ENCODE results near the gene SHISAL2B. TPM values are rescaled to one million over a fixed set of nuclear protein-coding genes. Genes with fewer than 3 reads are reported as not detected.

The SHISAL2B gene
- total RNA-seq, 1 donor from 2014 or later = not detected

DNA sequence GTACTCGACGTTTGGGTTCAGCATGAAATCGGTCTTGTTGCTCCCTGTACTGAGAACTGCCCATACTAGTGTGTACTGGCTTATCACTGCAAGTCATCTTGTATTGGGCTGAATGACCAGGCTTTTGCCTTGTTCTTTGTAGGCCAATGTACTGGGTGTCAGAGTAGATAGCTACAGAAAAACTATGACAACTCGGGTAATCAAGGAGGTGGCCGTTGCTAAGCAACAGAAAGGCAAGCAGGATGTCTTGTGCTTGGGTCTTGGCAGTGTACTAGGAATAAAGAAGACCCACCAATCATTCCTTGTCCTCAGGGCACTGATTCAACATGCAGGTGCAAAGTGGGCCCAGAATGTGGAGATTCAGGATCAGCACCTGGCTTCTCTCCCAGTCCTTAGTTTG lies 11.9 kb upstream of the SHISAL2B start:
- TF ChIP-seq, protein P1, sequence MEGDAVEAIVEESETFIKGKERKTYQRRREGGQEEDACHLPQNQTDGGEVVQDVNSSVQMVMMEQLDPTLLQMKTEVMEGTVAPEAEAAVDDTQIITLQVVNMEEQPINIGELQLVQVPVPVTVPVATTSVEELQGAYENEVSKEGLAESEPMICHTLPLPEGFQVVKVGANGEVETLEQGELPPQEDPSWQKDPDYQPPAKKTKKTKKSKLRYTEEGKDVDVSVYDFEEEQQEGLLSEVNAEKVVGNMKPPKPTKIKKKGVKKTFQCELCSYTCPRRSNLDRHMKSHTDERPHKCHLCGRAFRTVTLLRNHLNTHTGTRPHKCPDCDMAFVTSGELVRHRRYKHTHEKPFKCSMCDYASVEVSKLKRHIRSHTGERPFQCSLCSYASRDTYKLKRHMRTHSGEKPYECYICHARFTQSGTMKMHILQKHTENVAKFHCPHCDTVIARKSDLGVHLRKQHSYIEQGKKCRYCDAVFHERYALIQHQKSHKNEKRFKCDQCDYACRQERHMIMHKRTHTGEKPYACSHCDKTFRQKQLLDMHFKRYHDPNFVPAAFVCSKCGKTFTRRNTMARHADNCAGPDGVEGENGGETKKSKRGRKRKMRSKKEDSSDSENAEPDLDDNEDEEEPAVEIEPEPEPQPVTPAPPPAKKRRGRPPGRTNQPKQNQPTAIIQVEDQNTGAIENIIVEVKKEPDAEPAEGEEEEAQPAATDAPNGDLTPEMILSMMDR (IDR thresholded peaks at IDR 0.05; ENCODE audit: partially characterized antibody, unreplicated experiment) = no peak
- Mint-ChIP-seq H3K27me3 (ENCODE audit: unreplicated experiment) (no peaks in the 10 kb centered on the region), H3K4me3 (ENCODE audit: unreplicated experiment) (no peak overlapping the region), H3K36me3 (ENCODE audit: unreplicated experiment) (no peaks in the 10 kb centered on the region), H3K9me3 (ENCODE audit: unreplicated experiment) (no peaks in the 10 kb centered on the region), H3K27ac (ENCODE audit: unreplicated experiment) (no peak overlapping the region), H3K4me1 (ENCODE audit: low read depth, unreplicated experiment) (no peaks in the 10 kb centered on the region)
- DNase-seq = no peak

GRCh38 chr5:64680289-64680688 lies 10.0 kb upstream of the SHISAL2B start:
- no peak for DNase-seq
- Mint-ChIP-seq H3K27me3 (ENCODE audit: unreplicated experiment) (no peaks in the 10 kb centered on the region), H3K4me1 (ENCODE audit: low read depth, unreplicated experiment) (no peaks in the 10 kb centered on the region), H3K4me3 (ENCODE audit: unreplicated experiment) (no peak overlapping the region), H3K9me3 (ENCODE audit: unreplicated experiment) (no peaks in the 10 kb centered on the region), H3K36me3 (ENCODE audit: unreplicated experiment) (no peaks in the 10 kb centered on the region), H3K27ac (ENCODE audit: unreplicated experiment) (no peak overlapping the region)
- TF ChIP-seq, protein P1 (IDR thresholded peaks at IDR 0.05; ENCODE audit: partially characterized antibody, unreplicated experiment) = no peak

DNA sequence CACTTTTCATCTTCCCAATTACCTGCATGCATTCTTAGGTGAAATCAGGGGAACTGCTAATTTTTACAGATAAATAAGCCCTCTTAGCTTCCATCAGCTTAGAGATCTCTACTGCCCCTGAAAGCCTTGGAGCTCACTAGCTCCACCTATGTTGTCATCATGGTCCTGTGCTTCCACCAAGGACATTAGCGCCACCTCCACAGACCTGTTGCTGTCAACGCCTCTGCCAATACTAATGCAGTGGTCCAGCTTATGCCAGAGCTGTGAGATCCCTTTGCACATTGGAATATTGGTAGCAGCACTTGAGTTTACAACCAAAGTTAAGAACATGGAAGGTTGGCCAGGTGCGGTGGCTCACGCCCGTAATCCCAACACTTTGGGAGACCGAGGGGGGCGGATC lies 7.7 kb upstream of the SHISAL2B start:
- TF ChIP-seq, protein P1 (IDR thresholded peaks at IDR 0.05; ENCODE audit: partially characterized antibody, unreplicated experiment) = no peak
- H3K27me3 Mint-ChIP-seq (ENCODE audit: unreplicated experiment) = no peaks in the 10 kb centered on the region
- H3K36me3 Mint-ChIP-seq (ENCODE audit: unreplicated experiment) = no peaks in the 10 kb centered on the region
- no peaks in the 10 kb centered on the region for H3K9me3 Mint-ChIP-seq (ENCODE audit: unreplicated experiment)
- H3K27ac Mint-ChIP-seq (ENCODE audit: unreplicated experiment) = no peak overlapping the region
- no peaks in the 10 kb centered on the region for H3K4me1 Mint-ChIP-seq (ENCODE audit: low read depth, unreplicated experiment)
- DNase-seq = no peak
- no peak overlapping the region for H3K4me3 Mint-ChIP-seq (ENCODE audit: unreplicated experiment)

DNA sequence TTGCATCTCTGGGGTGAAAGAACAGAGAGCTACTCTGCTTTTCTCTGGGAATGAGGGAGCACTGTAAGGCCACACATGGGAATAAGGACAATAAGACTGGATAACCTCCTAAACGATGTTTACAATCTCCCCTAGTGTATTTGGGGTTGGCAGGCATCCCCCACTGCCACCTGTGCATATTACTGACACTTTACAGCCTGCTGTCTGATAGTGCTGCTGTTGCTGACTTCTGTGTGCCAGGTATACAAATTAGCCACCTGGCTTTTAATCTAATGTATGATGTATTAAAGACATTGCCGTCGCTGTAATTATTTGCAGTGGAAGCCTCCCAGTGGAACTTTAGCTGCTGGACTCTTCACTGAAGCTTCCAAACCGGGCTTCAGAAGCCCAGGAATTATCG lies 4.4 kb upstream of the SHISAL2B start:
- Mint-ChIP-seq H3K4me3 (ENCODE audit: unreplicated experiment) (no peak overlapping the region), H3K36me3 (ENCODE audit: unreplicated experiment) (no peaks in the 10 kb centered on the region), H3K27me3 (ENCODE audit: unreplicated experiment) (peaks cover 6% of the 10 kb centered on the region), H3K27ac (ENCODE audit: unreplicated experiment) (no peak overlapping the region), H3K9me3 (ENCODE audit: unreplicated experiment) (peaks cover 3% of the 10 kb centered on the region), H3K4me1 (ENCODE audit: low read depth, unreplicated experiment) (peaks cover 5% of the 10 kb centered on the region)
- no peak for DNase-seq
- TF ChIP-seq, protein P1 (IDR thresholded peaks at IDR 0.05; ENCODE audit: partially characterized antibody, unreplicated experiment) = no peak

GRCh38 chr5:64688391-64688790 lies 1.9 kb upstream of the SHISAL2B start:
- Mint-ChIP-seq H3K27me3 (ENCODE audit: unreplicated experiment) (peaks cover 9% of the 10 kb centered on the region), H3K36me3 (ENCODE audit: unreplicated experiment) (no peaks in the 10 kb centered on the region), H3K27ac (ENCODE audit: unreplicated experiment) (no peak overlapping the region), H3K9me3 (ENCODE audit: unreplicated experiment) (peaks cover 3% of the 10 kb centered on the region), H3K4me3 (ENCODE audit: unreplicated experiment) (no peak overlapping the region), H3K4me1 (ENCODE audit: low read depth, unreplicated experiment) (peaks cover 5% of the 10 kb centered on the region)
- DNase-seq = no peak
- TF ChIP-seq, protein P1 (IDR thresholded peaks at IDR 0.05; ENCODE audit: partially characterized antibody, unreplicated experiment) = no peak

Measured in glutamatergic neuron (in vitro differentiated cells).